ENCODE measurements around the gene YY1.
"Not testable (repeated sequence)": the region's sequence is repeated elsewhere in the genome, so short reads cannot be mapped to it uniquely, and the experiment has no call there.

The YY1 gene

DNA sequence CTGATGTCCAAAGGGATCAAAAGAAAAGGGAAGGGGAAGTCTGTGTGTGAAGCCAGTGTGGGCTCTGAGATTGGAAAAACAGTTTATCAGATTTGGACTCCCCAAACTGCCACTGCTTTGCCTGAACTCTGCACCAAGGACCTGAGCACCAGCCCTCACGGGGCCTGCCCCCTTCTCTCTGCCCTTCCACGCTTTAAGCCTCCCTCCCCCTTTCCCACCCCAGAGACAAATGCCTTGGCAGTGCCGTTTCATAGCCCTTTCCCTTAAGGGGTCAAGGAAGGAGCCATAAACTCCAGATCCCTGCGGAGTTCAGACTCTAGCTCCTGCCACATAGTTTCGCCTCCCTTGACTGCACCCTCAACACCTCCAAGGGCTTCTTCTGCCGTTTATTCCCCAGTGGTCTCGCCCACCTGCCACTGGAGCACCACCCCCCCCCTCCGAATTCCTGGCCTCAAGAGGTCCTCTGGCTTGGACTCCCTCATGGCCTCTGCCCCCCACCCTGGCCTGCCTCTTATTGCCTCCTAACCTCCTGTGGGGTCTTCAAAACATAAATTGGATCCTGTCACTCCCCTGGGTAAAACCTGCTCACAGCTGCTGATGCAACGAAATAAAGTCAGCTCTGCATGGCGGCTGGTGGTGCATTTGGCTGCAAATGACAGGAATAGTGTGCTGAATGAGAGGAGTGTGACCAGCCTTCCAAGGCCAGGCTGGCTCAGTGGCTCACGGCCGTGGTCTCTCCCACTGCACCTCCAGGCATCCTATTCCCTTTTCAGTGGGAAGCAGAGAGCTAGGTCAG lies 48.5 kb downstream of the YY1 start:
- Histone ChIP-seq H3K4me3 (ENCODE audit: low read depth, low read length, poor library complexity, severe bottlenecking) (no peak overlapping the region), H4K20me1 (ENCODE audit: insufficient read depth, low read length) (no peaks in the 10 kb centered on the region), H3K79me2 (ENCODE audit: insufficient read depth, low read length) (no peaks in the 10 kb centered on the region), H2AFZ (ENCODE audit: low read length) (no peak overlapping the region), H3K4me1 (ENCODE audit: insufficient read depth, low read length, severe bottlenecking) (peaks cover 14% of the 10 kb centered on the region), H3K36me3 (ENCODE audit: insufficient read depth, low read length) (peaks cover 2% of the 10 kb centered on the region; the same call in 1 of the 2 replicates), H3K27me3 (ENCODE audit: insufficient read depth, low read length) (no peaks in the 10 kb centered on the region), H3K9me2 (ENCODE audit: low read depth, low read length) (no peaks in the 10 kb centered on the region), H3K9ac (ENCODE audit: low read length) (no peak overlapping the region), H3K27ac (ENCODE audit: low read depth, low read length, poor library complexity, severe bottlenecking) (no peak overlapping the region), H3K4me2 (ENCODE audit: low read length) (no peak overlapping the region), H3K9me3 (ENCODE audit: low read length) (no peaks in the 10 kb centered on the region), H3F3A (ENCODE audit: insufficient read depth, low read length) (no peaks in the 10 kb centered on the region)
- TF ChIP-seq, protein P1, sequence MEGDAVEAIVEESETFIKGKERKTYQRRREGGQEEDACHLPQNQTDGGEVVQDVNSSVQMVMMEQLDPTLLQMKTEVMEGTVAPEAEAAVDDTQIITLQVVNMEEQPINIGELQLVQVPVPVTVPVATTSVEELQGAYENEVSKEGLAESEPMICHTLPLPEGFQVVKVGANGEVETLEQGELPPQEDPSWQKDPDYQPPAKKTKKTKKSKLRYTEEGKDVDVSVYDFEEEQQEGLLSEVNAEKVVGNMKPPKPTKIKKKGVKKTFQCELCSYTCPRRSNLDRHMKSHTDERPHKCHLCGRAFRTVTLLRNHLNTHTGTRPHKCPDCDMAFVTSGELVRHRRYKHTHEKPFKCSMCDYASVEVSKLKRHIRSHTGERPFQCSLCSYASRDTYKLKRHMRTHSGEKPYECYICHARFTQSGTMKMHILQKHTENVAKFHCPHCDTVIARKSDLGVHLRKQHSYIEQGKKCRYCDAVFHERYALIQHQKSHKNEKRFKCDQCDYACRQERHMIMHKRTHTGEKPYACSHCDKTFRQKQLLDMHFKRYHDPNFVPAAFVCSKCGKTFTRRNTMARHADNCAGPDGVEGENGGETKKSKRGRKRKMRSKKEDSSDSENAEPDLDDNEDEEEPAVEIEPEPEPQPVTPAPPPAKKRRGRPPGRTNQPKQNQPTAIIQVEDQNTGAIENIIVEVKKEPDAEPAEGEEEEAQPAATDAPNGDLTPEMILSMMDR (IDR thresholded peaks at IDR 0.05; ENCODE audit: low read length) = no peak
- TF ChIP-seq EZH2 (IDR thresholded peaks at IDR 0.05; ENCODE audit: borderline replicate concordance, low read length) = no peak

DNA sequence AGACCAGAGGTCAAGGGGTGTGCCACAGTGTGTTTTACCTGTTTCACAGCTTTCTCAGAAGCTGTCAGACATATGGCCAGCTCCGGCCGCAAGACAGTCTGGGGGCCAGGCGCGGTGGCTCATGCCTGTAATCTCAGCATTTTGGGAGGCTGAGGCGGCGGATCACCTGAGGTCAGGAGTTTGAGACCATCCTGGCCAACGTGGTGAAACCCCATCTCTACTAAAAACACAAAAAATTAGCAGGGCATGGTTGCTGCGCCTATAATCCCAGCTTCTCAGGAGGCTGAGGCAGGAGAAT lies 49.0 kb downstream of the YY1 start:
- H3F3A ChIP-seq (ENCODE audit: insufficient read depth, low read length); H3K27ac ChIP-seq (ENCODE audit: low read depth, low read length, poor library complexity, severe bottlenecking); H3K9me2 ChIP-seq (ENCODE audit: low read depth, low read length); H4K20me1 ChIP-seq (ENCODE audit: insufficient read depth, low read length); H3K9ac ChIP-seq (ENCODE audit: low read length); H2AFZ ChIP-seq (ENCODE audit: low read length); H3K79me2 ChIP-seq (ENCODE audit: insufficient read depth, low read length); H3K9me3 ChIP-seq (ENCODE audit: low read length); H3K4me2 ChIP-seq (ENCODE audit: low read length); H3K27me3 ChIP-seq (ENCODE audit: insufficient read depth, low read length); H3K36me3 ChIP-seq (ENCODE audit: insufficient read depth, low read length); H3K4me3 ChIP-seq (ENCODE audit: low read depth, low read length, poor library complexity, severe bottlenecking): not testable (repeated sequence)
- H3K4me1 ChIP-seq (ENCODE audit: insufficient read depth, low read length, severe bottlenecking) = peaks cover 14% of the 10 kb centered on the region

- no peak overlapping the region for H2AFZ ChIP-seq (ENCODE audit: low read length)
- H3K36me3 ChIP-seq (ENCODE audit: insufficient read depth, low read length) = no peaks in the 10 kb centered on the region
- H3K27me3 ChIP-seq (ENCODE audit: insufficient read depth, low read length) = no peaks in the 10 kb centered on the region
- H3K4me1 ChIP-seq (ENCODE audit: insufficient read depth, low read length, severe bottlenecking) = peaks cover 14% of the 10 kb centered on the region
- H4K20me1 ChIP-seq (ENCODE audit: insufficient read depth, low read length) = no peaks in the 10 kb centered on the region
- H3K27ac ChIP-seq (ENCODE audit: low read depth, low read length, poor library complexity, severe bottlenecking) = no peak overlapping the region
- H3K4me2 ChIP-seq (ENCODE audit: low read length) = no peak overlapping the region
- no peak overlapping the region for H3K4me3 ChIP-seq (ENCODE audit: low read depth, low read length, poor library complexity, severe bottlenecking)
- no peak overlapping the region for H3K9ac ChIP-seq (ENCODE audit: low read length)
- H3K9me3 ChIP-seq (ENCODE audit: low read length) = no peaks in the 10 kb centered on the region
- H3K9me2 ChIP-seq (ENCODE audit: low read depth, low read length) = no peaks in the 10 kb centered on the region
- H3K79me2 ChIP-seq (ENCODE audit: insufficient read depth, low read length) = no peaks in the 10 kb centered on the region
- no peak for TF ChIP-seq EZH2 (IDR thresholded peaks at IDR 0.05; ENCODE audit: borderline replicate concordance, low read length)
- TF ChIP-seq, protein P1 (IDR thresholded peaks at IDR 0.05; ENCODE audit: low read length) = no peak
- H3F3A ChIP-seq (ENCODE audit: insufficient read depth, low read length) = no peaks in the 10 kb centered on the region
These were observed 49.6 kb downstream of the YY1 start for GRCh38 chr14:100288382-100289185.
